Epithelial cell of esophagus (primary cell): ENCODE results near the gene METTL9.

Source experiments
- DNase-seq: peaks from one replicate; pipeline ENCODE4 v3.0.0; 2010; ENCODE audit warnings: low read depth
- H3K4me3 ChIP-seq: 2 replicates; pipeline ENCODE4 v1.5.1; 2011; ENCODE audit warnings: mild to moderate bottlenecking, low read length, control low read depth
- TF ChIP-seq, protein P1 (sequence below): IDR thresholded peaks from 2 replicates; pipeline ENCODE4 v1.5.1; 2011; ENCODE audit warnings: low read depth, mild to moderate bottlenecking, low read length, control low read depth, inconsistent platforms; ENCODE audit not compliant: insufficient read depth; ENCODE audit errors: missing control alignments

METTL9 gene

DNA sequence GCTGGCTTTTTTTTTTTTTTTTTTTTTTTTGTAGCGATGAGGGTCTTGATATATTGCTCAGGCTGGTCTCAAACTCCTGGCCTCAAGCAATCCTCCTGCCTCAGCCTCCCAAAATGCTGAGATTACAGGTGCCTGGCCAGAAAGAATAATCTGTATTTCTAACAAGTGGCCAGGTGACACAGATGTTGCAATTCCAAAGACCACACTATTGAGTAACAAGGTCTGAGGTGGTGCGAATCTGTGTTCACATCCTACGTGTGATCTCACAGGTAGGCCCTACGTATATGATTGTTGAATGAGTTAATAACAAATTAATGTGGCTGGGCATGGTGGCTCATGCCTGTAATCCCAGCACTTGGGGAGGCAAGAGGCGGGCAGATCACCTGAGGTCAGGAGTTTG, 97.7 kb downstream of the METTL9 start:
- TF ChIP-seq, protein P1, sequence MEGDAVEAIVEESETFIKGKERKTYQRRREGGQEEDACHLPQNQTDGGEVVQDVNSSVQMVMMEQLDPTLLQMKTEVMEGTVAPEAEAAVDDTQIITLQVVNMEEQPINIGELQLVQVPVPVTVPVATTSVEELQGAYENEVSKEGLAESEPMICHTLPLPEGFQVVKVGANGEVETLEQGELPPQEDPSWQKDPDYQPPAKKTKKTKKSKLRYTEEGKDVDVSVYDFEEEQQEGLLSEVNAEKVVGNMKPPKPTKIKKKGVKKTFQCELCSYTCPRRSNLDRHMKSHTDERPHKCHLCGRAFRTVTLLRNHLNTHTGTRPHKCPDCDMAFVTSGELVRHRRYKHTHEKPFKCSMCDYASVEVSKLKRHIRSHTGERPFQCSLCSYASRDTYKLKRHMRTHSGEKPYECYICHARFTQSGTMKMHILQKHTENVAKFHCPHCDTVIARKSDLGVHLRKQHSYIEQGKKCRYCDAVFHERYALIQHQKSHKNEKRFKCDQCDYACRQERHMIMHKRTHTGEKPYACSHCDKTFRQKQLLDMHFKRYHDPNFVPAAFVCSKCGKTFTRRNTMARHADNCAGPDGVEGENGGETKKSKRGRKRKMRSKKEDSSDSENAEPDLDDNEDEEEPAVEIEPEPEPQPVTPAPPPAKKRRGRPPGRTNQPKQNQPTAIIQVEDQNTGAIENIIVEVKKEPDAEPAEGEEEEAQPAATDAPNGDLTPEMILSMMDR, result no peak
- DNase-seq, result peak; percentile 22
- no peak overlapping the region for H3K4me3 ChIP-seq

DNA sequence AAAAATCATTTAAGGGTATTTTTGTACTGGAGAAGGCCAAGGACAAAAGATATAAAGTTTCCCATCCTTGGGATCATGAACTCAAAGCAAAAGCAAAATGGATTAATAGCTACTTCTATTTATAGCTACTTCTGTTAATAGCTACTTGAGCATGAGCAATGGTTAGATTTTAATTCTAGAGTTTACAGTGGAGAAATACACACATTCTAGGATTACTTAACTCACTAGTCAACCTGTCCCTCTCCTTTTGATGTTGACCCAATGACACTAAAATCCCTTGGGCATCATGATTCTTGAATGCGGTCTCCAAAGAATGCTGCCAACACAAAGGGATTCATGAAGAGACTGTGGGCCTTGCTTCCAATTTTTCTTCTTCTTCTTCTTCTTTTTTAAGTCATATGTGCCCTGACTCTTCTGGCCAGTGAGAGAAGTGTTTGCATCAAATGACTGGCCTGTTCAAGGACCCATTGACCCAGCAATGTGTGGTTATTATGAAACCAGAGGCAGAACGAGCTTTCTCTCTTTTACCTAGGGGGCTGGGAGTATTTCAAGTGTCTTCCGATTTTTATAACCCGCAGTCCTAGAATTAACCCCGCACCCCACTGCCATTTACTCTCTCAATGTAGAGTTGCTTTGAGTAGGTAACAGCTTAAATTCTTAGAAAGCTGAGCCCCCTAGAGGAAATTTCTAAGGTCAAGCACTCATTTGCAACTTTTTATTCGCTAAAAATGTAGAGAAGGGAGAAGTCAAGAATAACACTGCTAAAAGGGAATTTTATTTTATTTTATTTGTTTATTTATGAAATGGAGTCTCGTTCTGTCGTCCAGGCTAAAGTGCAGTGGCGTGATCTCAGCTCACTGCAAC, 99.0 kb downstream of the METTL9 start:
- DNase-seq, result no peak
- TF ChIP-seq, protein P1, result no peak
- no peak overlapping the region for H3K4me3 ChIP-seq

DNA sequence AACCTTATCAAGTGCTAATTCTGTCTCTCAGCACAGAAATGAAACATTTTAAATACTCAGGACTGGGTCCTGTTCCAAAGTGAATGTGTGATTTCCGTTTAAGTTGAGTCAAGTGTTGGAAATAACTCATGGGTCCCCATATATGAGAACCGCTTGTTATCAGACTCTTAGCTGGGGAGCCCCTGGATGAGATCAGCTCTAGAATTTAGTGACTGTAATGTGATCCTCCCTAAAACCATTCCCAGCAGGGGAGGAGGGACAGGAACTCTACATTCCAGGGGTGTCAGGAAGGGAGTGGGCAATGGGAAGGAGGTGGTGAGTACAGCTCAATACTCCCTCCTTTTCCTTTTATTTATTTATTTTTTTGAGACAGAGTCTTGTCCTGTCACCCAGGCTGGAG, 101.9 kb downstream of the METTL9 start:
- H3K4me3 ChIP-seq, result no peak overlapping the region
- TF ChIP-seq, protein P1, result no peak
- DNase-seq, result no peak

DNA sequence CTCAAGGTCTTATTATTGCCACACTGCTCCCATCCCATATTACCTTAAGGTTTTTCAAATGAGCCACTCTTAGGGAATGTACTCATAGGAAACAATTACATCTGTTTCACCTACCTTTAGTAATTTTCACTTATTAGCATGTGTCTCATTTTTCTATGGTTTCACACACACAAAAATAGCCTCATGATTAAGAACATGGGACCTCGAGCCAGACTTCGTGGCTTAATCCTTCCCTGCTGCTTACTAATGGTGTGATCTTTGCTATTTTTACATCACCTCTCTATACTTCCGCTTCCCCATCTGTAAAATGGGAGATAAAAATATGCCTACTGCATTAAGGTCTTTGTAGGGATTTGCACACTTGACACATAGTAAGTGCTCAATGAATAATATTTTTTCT, 102.9 kb downstream of the METTL9 start:
- no peak overlapping the region for H3K4me3 ChIP-seq
- DNase-seq, result peak; percentile 34
- TF ChIP-seq, protein P1, result no peak

DNA sequence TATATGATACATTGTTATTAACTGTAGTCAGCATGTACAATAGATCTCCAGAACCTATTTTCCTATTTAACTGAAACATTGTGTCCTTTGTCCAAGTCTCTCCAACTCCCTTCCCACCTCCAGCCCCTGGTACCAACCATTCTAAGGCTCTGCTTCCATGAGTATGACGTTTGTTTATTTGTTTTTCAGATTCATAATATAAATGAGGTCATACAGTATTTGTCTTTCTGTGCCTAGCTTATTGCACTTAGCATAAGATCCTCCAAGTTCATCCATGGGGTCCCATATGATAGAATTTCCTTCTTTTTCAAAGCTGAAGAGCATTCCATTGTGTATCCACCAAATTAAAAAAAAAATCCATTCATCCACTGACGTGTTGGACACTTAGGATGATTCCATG, 103.8 kb downstream of the METTL9 start:
- no peak overlapping the region for H3K4me3 ChIP-seq
- TF ChIP-seq, protein P1, result no peak
- no peak for DNase-seq

DNA sequence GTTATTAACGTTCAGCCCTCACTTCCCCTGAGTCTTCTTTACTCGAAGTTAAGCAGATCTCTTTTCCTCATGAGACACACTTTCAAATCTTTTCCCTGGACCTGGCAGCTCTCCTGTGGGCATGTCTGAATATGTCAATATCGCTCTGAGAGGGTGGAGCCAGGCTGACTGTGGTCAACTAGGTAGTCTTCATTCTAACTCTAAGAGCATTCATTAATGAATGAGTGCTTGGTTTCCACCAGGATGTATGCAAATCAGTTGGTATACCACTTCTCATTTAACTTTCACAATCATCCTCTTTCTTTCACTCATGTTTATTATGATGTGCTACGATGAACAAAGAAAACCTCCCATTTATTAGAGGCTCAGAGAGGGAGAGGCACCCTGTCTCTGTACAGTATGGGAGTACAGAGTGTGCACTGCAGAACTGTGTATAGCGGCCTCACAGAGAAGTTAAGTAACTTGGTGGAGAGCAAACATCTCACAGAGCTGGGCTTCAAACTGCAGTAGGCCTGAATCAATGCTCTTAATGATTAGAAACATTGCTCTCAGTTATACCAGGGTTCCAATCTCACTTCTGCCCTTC, 104.3 kb downstream of the METTL9 start:
- DNase-seq, result peak; percentile 79
- no peak overlapping the region for H3K4me3 ChIP-seq
- TF ChIP-seq, protein P1, result no peak

DNA sequence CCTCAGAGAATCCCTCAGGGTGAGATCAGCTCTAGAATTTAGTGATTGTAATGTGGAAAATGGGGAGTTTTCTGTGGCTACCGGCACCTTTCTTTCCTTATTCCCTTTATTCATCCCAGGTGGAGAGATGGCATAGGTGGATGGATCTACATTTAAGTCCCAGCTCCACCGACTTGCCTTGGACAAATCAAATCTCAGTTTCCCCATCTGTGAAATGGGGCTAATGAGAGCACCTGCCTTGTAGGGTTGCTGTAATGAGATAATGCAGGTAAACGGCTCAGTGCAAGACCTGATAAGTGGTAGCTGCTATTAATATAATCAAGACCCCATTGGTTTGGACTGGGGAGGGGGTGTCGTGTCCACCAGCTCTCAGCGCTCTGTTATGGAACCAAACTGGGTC, 104.9 kb downstream of the METTL9 start:
- TF ChIP-seq, protein P1, result no peak
- no peak for DNase-seq
- H3K4me3 ChIP-seq, result no peak overlapping the region
